K562 (cell line): ENCODE measurements around the gene RXRA. TPM values are rescaled to one million over a fixed set of nuclear protein-coding genes. Genes with fewer than 3 reads are reported as not detected.

Source experiments
- ATAC-seq: fragments of 200-7000 bp; cut with Tn5 transposase; 3 replicates; pipeline ENCODE4 v1.9.1; 2020; ENCODE audit warnings: moderate library complexity
- BruUV-seq: library from RNA; stranded (reverse); fragments of 400-500 nt; replicated peaks from 2 replicates; lab custom pipeline; 2021; lab: Mats Ljungman, UMichigan
- CTCF ChIA-PET: fragments of 300-600 bp; formaldehyde crosslinking; extraction: SDS; loops from one replicate; lab custom pipeline; 2021; ENCODE audit warnings: low intra/inter-chr PET ratio; lab: Yijun Ruan, JAX
- POLR2A ChIA-PET: fragments of 300-600, 350-650 bp; sonication (Branson Sonifier 250); formaldehyde crosslinking; extraction: SDS; loops from one replicate; lab custom pipeline; 2021; ENCODE audit warnings: antibody characterized with exemption, inconsistent platforms; lab: Yijun Ruan, JAX
- DNase-seq, 4 experiments: peaks; one replicate each; pipeline versions ENCODE4 v3.0.0 to v3.0.0-alpha.2; 2011 to 2018; ENCODE audit warnings: low spot score in 3 of 4, mixed read lengths in 3 of 4; ENCODE audit errors: extremely low read depth in 1 of 4
- FAIRE-seq: peaks from 2 replicates; lab custom pipeline; 2011; peaks lifted over from hg19 to GRCh38; lab: Jason Lieb, UNC
- H2AFZ ChIP-seq: 2 replicates; pipeline ENCODE4 v1.6.0; 2011; ENCODE audit warnings: low read depth, low read length, control low read depth, inconsistent platforms
- H3K27ac ChIP-seq: fragments of 200-600 bp; 3 replicates; pipeline ENCODE4 v1.8.0; 2011; ENCODE audit warnings: low read depth, mild to moderate bottlenecking, control low read depth, inconsistent platforms, low read length, moderate library complexity, mixed read lengths; ENCODE audit errors: extremely low read depth
- H3K27me3 ChIP-seq, 2 experiments: fragments of 300-600 bp in 1 of 2; 2 replicates in 1 of 2; 3 replicates in 1 of 2; pipeline versions ENCODE4 v1.6.0 to v1.8.0; 2011; ENCODE audit warnings: inconsistent platforms in 2 of 2, low read length in 2 of 2, mild to moderate bottlenecking in 1 of 2, mixed read lengths in 1 of 2, moderate library complexity in 1 of 2; ENCODE audit not compliant: control insufficient read depth in 2 of 2, insufficient read depth in 2 of 2
- H3K36me3 ChIP-seq: fragments of 300-600 bp; 3 replicates; pipeline ENCODE4 v1.8.0; 2011; ENCODE audit warnings: mild to moderate bottlenecking, low read length, inconsistent platforms; ENCODE audit not compliant: control insufficient read depth, insufficient read depth
- H3K4me1 ChIP-seq, 2 experiments: fragments of 200-600 bp in 1 of 2; replicated peaks in 1 of 2; 2 replicates in 1 of 2; 3 replicates in 1 of 2; pipeline versions ENCODE4 v1.5.1 to v1.8.0; 2011; ENCODE audit warnings: inconsistent platforms in 2 of 2, low read length in 2 of 2, mild to moderate bottlenecking in 1 of 2, mixed read lengths in 1 of 2, moderate library complexity in 1 of 2; ENCODE audit not compliant: control insufficient read depth in 2 of 2, insufficient read depth in 2 of 2
- H3K4me2 ChIP-seq: 2 replicates; pipeline ENCODE4 v1.6.1; 2011; ENCODE audit warnings: low read length, control low read depth, inconsistent platforms, mixed read lengths; ENCODE audit not compliant: insufficient read depth
- H3K4me3 ChIP-seq: fragments of 200-600 bp; sonication (generic), shearing (Covaris generic); 2 replicates; pipeline ENCODE4 v1.5.1; 2016; ENCODE audit warnings: control low read depth, inconsistent platforms
- H3K79me2 ChIP-seq: fragments of 200-600 bp; 3 replicates; pipeline ENCODE4 v1.8.0; 2011; ENCODE audit warnings: low read length, inconsistent platforms; ENCODE audit not compliant: control insufficient read depth, insufficient read depth
- H3K9ac ChIP-seq, 2 experiments: 2 replicates each; pipeline versions ENCODE4 v1.6.0 to v1.6.1; 2011; ENCODE audit warnings: low read depth in 2 of 2, low read length in 2 of 2, control low read depth in 1 of 2, inconsistent platforms in 1 of 2, mild to moderate bottlenecking in 1 of 2, mixed read lengths in 1 of 2; ENCODE audit not compliant: insufficient read depth in 1 of 2
- H3K9me1 ChIP-seq: one replicate; pipeline ENCODE4 v1.6.0; 2011; ENCODE audit warnings: inconsistent platforms, mild to moderate bottlenecking, low read length, moderate library complexity; ENCODE audit not compliant: control insufficient read depth, insufficient read depth
- H3K9me3 ChIP-seq: replicated peaks from 2 replicates; pipeline ENCODE4 v1.5.1; 2011; ENCODE audit warnings: low read depth, low read length, inconsistent platforms; ENCODE audit not compliant: control insufficient read depth, insufficient read depth
- H4K20me1 ChIP-seq: replicated peaks from 2 replicates; pipeline ENCODE4 v1.6.1; 2011; ENCODE audit warnings: low read length, inconsistent platforms, mixed read lengths; ENCODE audit not compliant: control insufficient read depth, insufficient read depth
- CHD1 ChIP-seq: fragments of 200-600 bp; sonication (generic); IDR thresholded peaks from one replicate; pipeline ENCODE4 v1.6.1; 2012; ENCODE audit warnings: mild to moderate bottlenecking, moderate library complexity, low read length, inconsistent platforms
- FOXA1 ChIP-seq: fragments of 450-650 bp; IDR thresholded peaks from 2 replicates; pipeline ENCODE4 v1.6.1; 2016; ENCODE audit warnings: mild to moderate bottlenecking, borderline replicate concordance
- HOXB6 ChIP-seq: fragments of 250-450 bp; sonication (Bioruptor Pico); IDR thresholded peaks from 2 replicates; pipeline ENCODE4 v1.5.1; 2022; ENCODE audit warnings: mild to moderate bottlenecking, borderline replicate concordance
- KLF1 ChIP-seq: fragments of 450-650 bp; IDR thresholded peaks from 2 replicates; pipeline ENCODE4 v1.6.1; 2016; ENCODE audit warnings: missing genetic modification characterization, missing compliant biosample characterization
- TSC22D4 ChIP-seq: fragments of 450-650 bp; IDR thresholded peaks from 2 replicates; pipeline ENCODE4 v1.6.1; 2016; ENCODE audit warnings: missing genetic modification characterization, missing biosample characterization, control low read depth
- ZNF134 ChIP-seq: fragments of 250-450 bp; sonication (Bioruptor Pico); conservative IDR thresholded peaks from 2 replicates; pipeline ENCODE4 v1.4.0; 2020
- ZNF347 ChIP-seq: fragments of 450-650 bp; formaldehyde crosslinking; IDR thresholded peaks from 2 replicates; pipeline ENCODE4 v1.4.0; 2020; ENCODE audit warnings: low read depth, mild to moderate bottlenecking, moderate library complexity
- ZNF444 ChIP-seq: fragments of 250-450 bp; sonication (Bioruptor Pico); IDR thresholded peaks from 2 replicates; pipeline ENCODE4 v1.4.0; 2020; ENCODE audit warnings: mild to moderate bottlenecking, moderate library complexity
- ZNF589 ChIP-seq: fragments of 200-800 bp; sonication (Bioruptor generic); IDR thresholded peaks from 2 replicates; pipeline ENCODE4 v1.6.1; 2016; ENCODE audit warnings: low read depth, missing genetic modification characterization, missing compliant biosample characterization
- ZNF668 ChIP-seq: fragments of 250-450 bp; sonication (Bioruptor Pico); IDR thresholded peaks from 2 replicates; pipeline ENCODE4 v1.8.0; 2022; ENCODE audit warnings: mild to moderate bottlenecking, inconsistent platforms
- WGBS: fragments of 100-300 bp; shearing (Covaris generic); methylation state at CpG from one replicate; pipeline ENCODE4 v1.1.6; 2016; ENCODE audit warnings: low coverage, mixed read lengths; ENCODE audit not compliant: insufficient coverage; ENCODE audit errors: missing lambda C conversion rate; 5-methylcytosine and 5-hydroxymethylcytosine counted together
- in situ Hi-C: fragments of 300-500 bp; cut with MboI; formaldehyde crosslinking; loops from 4 replicates; pipeline ENCODE4 v1.15.0; 2018; ENCODE audit warnings: inconsistent platforms, mixed read lengths
- intact Hi-C: fragments of 100-400 bp; cut with micrococcal nuclease; formaldehyde crosslinking; loops from 2 replicates; pipeline ENCODE4 v1.14.2; 2022
- polyA plus RNA-seq, 8 experiments: library from polyadenylated mRNA; depleted of rRNA in 4 of 8; stranded (reverse) in 5 of 8; unstranded in 3 of 8; fragments of >200 nt; fragmentation: Nextera tagmentation in 2 of 8; fragmentation: Illumina TruSeq in 1 of 8; extraction: Ambion mirVana in 2 of 8; extraction: Trizol in 1 of 8; gene quantifications; 2 replicates each; pipeline versions ENCODE4 v1.2.1 to v1.2.3, GENCODE V29; 2011 to 2014; ENCODE audit warnings: inconsistent platforms in 1 of 8, missing spikeins in 1 of 8
- total RNA-seq, 7 experiments: library from RNA; depleted of rRNA in 6 of 7; stranded (reverse); fragments of >200 nt in 6 of 7; fragmentation: Illumina TruSeq in 2 of 7; extraction: Trizol in 2 of 7; gene quantifications; 2 replicates each; pipeline versions ENCODE4 v1.2.1 to v1.2.3, GENCODE V29; 2011 to 2021; ENCODE audit warnings: low replicate concordance in 1 of 7
- TF ChIP-seq, protein P1 (sequence below): sonication (generic); formaldehyde crosslinking; IDR thresholded peaks from 2 replicates; pipeline ENCODE4 v1.8.1; 2023; ENCODE audit warnings: mild to moderate bottlenecking, missing genetic modification reagents, moderate library complexity
- TF ChIP-seq, protein P2 (sequence below): sonication (generic); formaldehyde crosslinking; IDR thresholded peaks from 2 replicates; pipeline ENCODE4 v1.8.1; 2023; ENCODE audit warnings: mild to moderate bottlenecking, missing genetic modification reagents
- TF ChIP-seq, protein P3 (sequence below): fragments of 250-450 bp; sonication (Bioruptor Pico); IDR thresholded peaks from 2 replicates; pipeline ENCODE4 v1.4.0; 2020
- TF ChIP-seq, protein P4 (sequence below): sonication (generic); formaldehyde crosslinking; IDR thresholded peaks from 2 replicates; pipeline ENCODE4 v1.8.0; 2022; ENCODE audit warnings: missing genetic modification reagents, mild to moderate bottlenecking, borderline replicate concordance
- TF ChIP-seq, protein P5 (sequence below), 2 experiments: fragments of 450-650 bp; IDR thresholded peaks; 2 replicates each; pipeline ENCODE4 v1.6.1; 2018; ENCODE audit warnings: mild to moderate bottlenecking in 2 of 2, low read depth in 1 of 2; ENCODE audit not compliant: partially characterized antibody in 2 of 2

Gene RXRA
- total and polyA plus RNA-seq, 9 of the 15 experiments (the other 6 are each of a cell fraction or from before 2014, with no cell fraction given): 0.35 to 23.6 (median 4.6) TPM

DNA sequence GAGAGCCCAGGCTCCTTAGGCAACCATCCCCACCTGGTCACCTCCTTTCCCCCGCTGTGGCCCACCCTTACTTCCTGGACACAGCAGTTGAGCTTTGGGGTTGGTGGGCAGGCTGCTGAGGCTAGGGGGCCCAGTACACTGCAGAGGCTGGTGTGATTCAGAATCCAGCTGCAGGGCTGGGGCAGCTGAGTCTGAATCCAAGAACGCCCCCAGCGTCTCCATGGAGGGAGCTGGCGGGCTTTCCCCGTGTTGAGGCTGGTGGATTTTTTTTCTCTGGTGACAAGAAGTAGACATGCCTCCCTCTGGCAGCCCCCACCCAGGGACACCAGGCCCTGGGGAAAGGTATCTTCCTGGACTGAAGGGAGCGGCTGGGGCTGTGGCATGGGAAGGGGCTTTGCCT is 104.8 kb downstream of the RXRA start:
- ATAC-seq: no peak
- H3K79me2 ChIP-seq: no peaks in the 10 kb centered on the region
- 87% methylated on average over 6 of the region's 6 CpGs for WGBS
- TF ChIP-seq FOXA1 (no peak), CHD1 (no peak), HOXB6 (CRISPR knock-in tag) (no peak), ZNF347 (no peak), TSC22D4 (no peak), ZNF668 (CRISPR knock-in tag) (no peak), KLF1 (tag) (no peak), ZNF444 (CRISPR knock-in tag) (no peak), ZNF134 (CRISPR knock-in tag) (no peak), ZNF589 (CRISPR knock-in tag) (no peak)
- TF ChIP-seq, protein P1, sequence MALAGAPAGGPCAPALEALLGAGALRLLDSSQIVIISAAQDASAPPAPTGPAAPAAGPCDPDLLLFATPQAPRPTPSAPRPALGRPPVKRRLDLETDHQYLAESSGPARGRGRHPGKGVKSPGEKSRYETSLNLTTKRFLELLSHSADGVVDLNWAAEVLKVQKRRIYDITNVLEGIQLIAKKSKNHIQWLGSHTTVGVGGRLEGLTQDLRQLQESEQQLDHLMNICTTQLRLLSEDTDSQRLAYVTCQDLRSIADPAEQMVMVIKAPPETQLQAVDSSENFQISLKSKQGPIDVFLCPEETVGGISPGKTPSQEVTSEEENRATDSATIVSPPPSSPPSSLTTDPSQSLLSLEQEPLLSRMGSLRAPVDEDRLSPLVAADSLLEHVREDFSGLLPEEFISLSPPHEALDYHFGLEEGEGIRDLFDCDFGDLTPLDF (CRISPR knock-in tag): no peak
- TF ChIP-seq, protein P2, sequence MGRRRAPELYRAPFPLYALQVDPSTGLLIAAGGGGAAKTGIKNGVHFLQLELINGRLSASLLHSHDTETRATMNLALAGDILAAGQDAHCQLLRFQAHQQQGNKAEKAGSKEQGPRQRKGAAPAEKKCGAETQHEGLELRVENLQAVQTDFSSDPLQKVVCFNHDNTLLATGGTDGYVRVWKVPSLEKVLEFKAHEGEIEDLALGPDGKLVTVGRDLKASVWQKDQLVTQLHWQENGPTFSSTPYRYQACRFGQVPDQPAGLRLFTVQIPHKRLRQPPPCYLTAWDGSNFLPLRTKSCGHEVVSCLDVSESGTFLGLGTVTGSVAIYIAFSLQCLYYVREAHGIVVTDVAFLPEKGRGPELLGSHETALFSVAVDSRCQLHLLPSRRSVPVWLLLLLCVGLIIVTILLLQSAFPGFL: no peak
- TF ChIP-seq, protein P3, sequence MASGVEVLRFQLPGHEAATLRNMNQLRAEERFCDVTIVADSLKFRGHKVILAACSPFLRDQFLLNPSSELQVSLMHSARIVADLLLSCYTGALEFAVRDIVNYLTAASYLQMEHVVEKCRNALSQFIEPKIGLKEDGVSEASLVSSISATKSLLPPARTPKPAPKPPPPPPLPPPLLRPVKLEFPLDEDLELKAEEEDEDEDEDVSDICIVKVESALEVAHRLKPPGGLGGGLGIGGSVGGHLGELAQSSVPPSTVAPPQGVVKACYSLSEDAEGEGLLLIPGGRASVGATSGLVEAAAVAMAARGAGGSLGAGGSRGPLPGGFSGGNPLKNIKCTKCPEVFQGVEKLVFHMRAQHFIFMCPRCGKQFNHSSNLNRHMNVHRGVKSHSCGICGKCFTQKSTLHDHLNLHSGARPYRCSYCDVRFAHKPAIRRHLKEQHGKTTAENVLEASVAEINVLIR: no peak
- TF ChIP-seq, protein P4, sequence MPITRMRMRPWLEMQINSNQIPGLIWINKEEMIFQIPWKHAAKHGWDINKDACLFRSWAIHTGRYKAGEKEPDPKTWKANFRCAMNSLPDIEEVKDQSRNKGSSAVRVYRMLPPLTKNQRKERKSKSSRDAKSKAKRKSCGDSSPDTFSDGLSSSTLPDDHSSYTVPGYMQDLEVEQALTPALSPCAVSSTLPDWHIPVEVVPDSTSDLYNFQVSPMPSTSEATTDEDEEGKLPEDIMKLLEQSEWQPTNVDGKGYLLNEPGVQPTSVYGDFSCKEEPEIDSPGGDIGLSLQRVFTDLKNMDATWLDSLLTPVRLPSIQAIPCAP (CRISPR knock-in tag): no peak
- TF ChIP-seq, protein P5, sequence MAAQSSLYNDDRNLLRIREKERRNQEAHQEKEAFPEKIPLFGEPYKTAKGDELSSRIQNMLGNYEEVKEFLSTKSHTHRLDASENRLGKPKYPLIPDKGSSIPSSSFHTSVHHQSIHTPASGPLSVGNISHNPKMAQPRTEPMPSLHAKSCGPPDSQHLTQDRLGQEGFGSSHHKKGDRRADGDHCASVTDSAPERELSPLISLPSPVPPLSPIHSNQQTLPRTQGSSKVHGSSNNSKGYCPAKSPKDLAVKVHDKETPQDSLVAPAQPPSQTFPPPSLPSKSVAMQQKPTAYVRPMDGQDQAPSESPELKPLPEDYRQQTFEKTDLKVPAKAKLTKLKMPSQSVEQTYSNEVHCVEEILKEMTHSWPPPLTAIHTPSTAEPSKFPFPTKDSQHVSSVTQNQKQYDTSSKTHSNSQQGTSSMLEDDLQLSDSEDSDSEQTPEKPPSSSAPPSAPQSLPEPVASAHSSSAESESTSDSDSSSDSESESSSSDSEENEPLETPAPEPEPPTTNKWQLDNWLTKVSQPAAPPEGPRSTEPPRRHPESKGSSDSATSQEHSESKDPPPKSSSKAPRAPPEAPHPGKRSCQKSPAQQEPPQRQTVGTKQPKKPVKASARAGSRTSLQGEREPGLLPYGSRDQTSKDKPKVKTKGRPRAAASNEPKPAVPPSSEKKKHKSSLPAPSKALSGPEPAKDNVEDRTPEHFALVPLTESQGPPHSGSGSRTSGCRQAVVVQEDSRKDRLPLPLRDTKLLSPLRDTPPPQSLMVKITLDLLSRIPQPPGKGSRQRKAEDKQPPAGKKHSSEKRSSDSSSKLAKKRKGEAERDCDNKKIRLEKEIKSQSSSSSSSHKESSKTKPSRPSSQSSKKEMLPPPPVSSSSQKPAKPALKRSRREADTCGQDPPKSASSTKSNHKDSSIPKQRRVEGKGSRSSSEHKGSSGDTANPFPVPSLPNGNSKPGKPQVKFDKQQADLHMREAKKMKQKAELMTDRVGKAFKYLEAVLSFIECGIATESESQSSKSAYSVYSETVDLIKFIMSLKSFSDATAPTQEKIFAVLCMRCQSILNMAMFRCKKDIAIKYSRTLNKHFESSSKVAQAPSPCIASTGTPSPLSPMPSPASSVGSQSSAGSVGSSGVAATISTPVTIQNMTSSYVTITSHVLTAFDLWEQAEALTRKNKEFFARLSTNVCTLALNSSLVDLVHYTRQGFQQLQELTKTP (IDR thresholded peaks at IDR 0.05; ENCODE audit: low read depth in 1 of 2, partially characterized antibody in 2 of 2): no peak

More for the DNA sequence above, 104.8 kb downstream of the RXRA start:
- Histone ChIP-seq H3K9me1 (peaks cover 4% of the 10 kb centered on the region), H4K20me1 (no peaks in the 10 kb centered on the region; the same call in 1 of the 2 replicates), H2AFZ (no peak overlapping the region), H3K9ac (no peak overlapping the region; a peak in 1 of 4 replicates), H3K27me3 (no peaks in the 10 kb centered on the region), H3K27ac (no peak overlapping the region), H3K4me1 (peaks cover 0 to 9% of the 10 kb centered on the region in 2 experiments; a peak in 2 of 5 replicates), H3K36me3 (peaks cover 5% of the 10 kb centered on the region; the same call in 1 of the 3 replicates), H3K9me3 (no peaks in the 10 kb centered on the region), H3K4me3 (no peak overlapping the region), H3K4me2 (no peak overlapping the region)
- ChIA-PET CTCF (no interaction called here), POLR2A (no interaction called here)
- in situ Hi-C loops: no loop called here
- BruUV-seq: no TSS peak
- intact Hi-C loops: no loop called here
- no peak for DNase-seq
- FAIRE-seq: no peak
